Keratinocyte (primary cell): ENCODE measurements around the gene AMACR. TPM values are rescaled to one million over a fixed set of nuclear protein-coding genes. Genes with fewer than 3 reads are reported as not detected.

ENCODE experiments used
- DNase-seq: peaks from one replicate; pipeline ENCODE4 v3.0.0-alpha.2; 2011; ENCODE audit warnings: low read depth, missing footprints, low spot score
- FAIRE-seq: peaks from 2 replicates; lab custom pipeline; 2011; peaks lifted over from hg19 to GRCh38; lab: Jason Lieb, UNC
- H2AFZ ChIP-seq: 2 replicates; pipeline ENCODE4 v1.6.0; 2012; ENCODE audit warnings: low read length, control low read depth, inconsistent platforms; ENCODE audit not compliant: control insufficient read depth
- H3K27ac ChIP-seq: 2 replicates; pipeline ENCODE4 v1.5.1; 2011; ENCODE audit warnings: low read length; ENCODE audit not compliant: control insufficient read depth, insufficient read depth
- H3K27me3 ChIP-seq: 3 replicates; pipeline ENCODE4 v1.6.0; 2011; ENCODE audit warnings: low read length; ENCODE audit not compliant: control insufficient read depth, insufficient read depth; ENCODE audit errors: extremely low read depth
- H3K36me3 ChIP-seq, 2 experiments: 2 replicates in 1 of 2; 3 replicates in 1 of 2; pipeline ENCODE4 v1.5.1; 2011; ENCODE audit warnings: low read length in 2 of 2, mild to moderate bottlenecking in 1 of 2; ENCODE audit not compliant: control insufficient read depth in 2 of 2, insufficient read depth in 2 of 2; ENCODE audit errors: extremely low read depth in 1 of 2
- H3K4me1 ChIP-seq: 3 replicates; pipeline ENCODE4 v1.5.1; 2011; ENCODE audit warnings: low read length; ENCODE audit not compliant: control insufficient read depth, insufficient read depth; ENCODE audit errors: extremely low read depth
- H3K4me2 ChIP-seq: 3 replicates; pipeline ENCODE4 v1.6.0; 2011; ENCODE audit warnings: low read depth, low read length; ENCODE audit not compliant: control insufficient read depth, insufficient read depth; ENCODE audit errors: extremely low read depth
- H3K4me3 ChIP-seq, 3 experiments: fragments of 200-600 bp in 1 of 3; sonication (generic) in 1 of 3; 2 replicates in 2 of 3; 3 replicates in 1 of 3; pipeline ENCODE4 v1.5.1; 2011 to 2016; ENCODE audit warnings: low read length in 3 of 3, mild to moderate bottlenecking in 3 of 3, control low read depth in 2 of 3, inconsistent platforms in 1 of 3, low read depth in 1 of 3, mixed read lengths in 1 of 3, mixed run types in 1 of 3, moderate library complexity in 1 of 3; ENCODE audit not compliant: control insufficient read depth in 2 of 3, insufficient read depth in 2 of 3; ENCODE audit errors: extremely low read depth in 1 of 3
- H3K79me2 ChIP-seq: 2 replicates; pipeline ENCODE4 v1.6.0; 2012; ENCODE audit warnings: low read length; ENCODE audit not compliant: control insufficient read depth, insufficient read depth
- H3K9ac ChIP-seq: 3 replicates; pipeline ENCODE4 v1.6.0; 2011; ENCODE audit warnings: low read length; ENCODE audit not compliant: control insufficient read depth, insufficient read depth; ENCODE audit errors: extremely low read depth
- H3K9me1 ChIP-seq: 3 replicates; pipeline ENCODE4 v1.6.0; 2011; ENCODE audit warnings: low read length; ENCODE audit not compliant: control insufficient read depth, insufficient read depth; ENCODE audit errors: extremely low read depth
- H3K9me3 ChIP-seq: 2 replicates; pipeline ENCODE4 v1.5.1; 2012; ENCODE audit warnings: low read depth, low read length; ENCODE audit not compliant: control insufficient read depth
- H4K20me1 ChIP-seq: 3 replicates; pipeline ENCODE4 v1.6.0; 2011; ENCODE audit warnings: low read length; ENCODE audit not compliant: control insufficient read depth, insufficient read depth; ENCODE audit errors: extremely low read depth
- EZH2 ChIP-seq: IDR thresholded peaks from one replicate; pipeline ENCODE4 v1.6.1; 2012; ENCODE audit warnings: inconsistent platforms, mild to moderate bottlenecking, low read length, moderate library complexity
- dilution Hi-C: fragments of 300-500 bp; cut with MboI; formaldehyde crosslinking; loops from one replicate; pipeline ENCODE4 v1.7.0; 2020; ENCODE audit warnings: low sequenced_read_pairs; ENCODE audit not compliant: extremely low pct_ligation_motif_present
- polyA minus RNA-seq, 3 experiments: library from RNA; depleted of rRNA, polyadenylated mRNA; stranded (reverse); fragments of >200 nt; gene quantifications; 1 replicate in 1 of 3; 2 replicates in 1 of 3; 3 replicates in 1 of 3; pipeline ENCODE4 v1.2.3, GENCODE V29; 2011
- polyA plus RNA-seq, 5 experiments: library from polyadenylated mRNA; depleted of rRNA in 3 of 5; stranded (reverse) in 3 of 5; stranded (forward) in 1 of 5; unstranded in 1 of 5; fragments of >200 nt; gene quantifications; 1 replicate in 1 of 5; 2 replicates in 3 of 5; 3 replicates in 1 of 5; pipeline versions ENCODE4 v1.2.1 to v1.2.3, GENCODE V29; 2011 to 2012; ENCODE audit warnings: missing spikeins in 2 of 5, low read depth in 1 of 5, low replicate concordance in 1 of 5
- TF ChIP-seq, protein P1 (sequence below), 3 experiments: IDR thresholded peaks in 1 of 3; conservative IDR thresholded peaks in 1 of 3; optimal IDR thresholded peaks in 1 of 3; 2 replicates in 2 of 3; 3 replicates in 1 of 3; pipeline versions ENCODE3 to v1.5.1; 2011; ENCODE audit warnings: low read length in 3 of 3, mild to moderate bottlenecking in 3 of 3, moderate library complexity in 2 of 3, control low read depth in 1 of 3, inconsistent platforms in 1 of 3; ENCODE audit not compliant: insufficient read depth in 2 of 3; ENCODE audit errors: extremely low read depth in 1 of 3

AMACR gene
- 20.3 to 34.6 TPM (median 22.3 TPM) in 3 replicates for polyA plus RNA-seq
- 9.7 TPM for polyA plus RNA-seq (2011; ENCODE audit: low read depth)
- 19.6 and 25.0 TPM in 2 replicates for polyA plus RNA-seq (2011; cell fraction: cytosol; rRNA removed)
- 28.6 and 31.2 TPM in 2 replicates for polyA plus RNA-seq (2011; cell fraction: nucleus; rRNA removed)
- polyA plus RNA-seq (2012; ENCODE audit: low replicate concordance): 6.7 and 14.1 TPM in 2 replicates
- polyA minus RNA-seq: 1.0 to 22.3 TPM (median 7.9 TPM) in 3 replicates
- polyA minus RNA-seq (2011; cell fraction: cytosol; rRNA and poly(A)+ RNA removed): 11.3 TPM
- 7.9 and 19.9 TPM in 2 replicates for polyA minus RNA-seq (2011; cell fraction: nucleus; rRNA and poly(A)+ RNA removed)

- TF ChIP-seq EZH2: no peak
- TF ChIP-seq, protein P1, sequence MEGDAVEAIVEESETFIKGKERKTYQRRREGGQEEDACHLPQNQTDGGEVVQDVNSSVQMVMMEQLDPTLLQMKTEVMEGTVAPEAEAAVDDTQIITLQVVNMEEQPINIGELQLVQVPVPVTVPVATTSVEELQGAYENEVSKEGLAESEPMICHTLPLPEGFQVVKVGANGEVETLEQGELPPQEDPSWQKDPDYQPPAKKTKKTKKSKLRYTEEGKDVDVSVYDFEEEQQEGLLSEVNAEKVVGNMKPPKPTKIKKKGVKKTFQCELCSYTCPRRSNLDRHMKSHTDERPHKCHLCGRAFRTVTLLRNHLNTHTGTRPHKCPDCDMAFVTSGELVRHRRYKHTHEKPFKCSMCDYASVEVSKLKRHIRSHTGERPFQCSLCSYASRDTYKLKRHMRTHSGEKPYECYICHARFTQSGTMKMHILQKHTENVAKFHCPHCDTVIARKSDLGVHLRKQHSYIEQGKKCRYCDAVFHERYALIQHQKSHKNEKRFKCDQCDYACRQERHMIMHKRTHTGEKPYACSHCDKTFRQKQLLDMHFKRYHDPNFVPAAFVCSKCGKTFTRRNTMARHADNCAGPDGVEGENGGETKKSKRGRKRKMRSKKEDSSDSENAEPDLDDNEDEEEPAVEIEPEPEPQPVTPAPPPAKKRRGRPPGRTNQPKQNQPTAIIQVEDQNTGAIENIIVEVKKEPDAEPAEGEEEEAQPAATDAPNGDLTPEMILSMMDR (optimal IDR thresholded peaks at IDR 0.05 in 1 of 3, IDR thresholded peaks at IDR 0.05 in 1 of 3, conservative IDR thresholded peaks at IDR 0.05 in 1 of 3; ENCODE audit: extremely low read depth in 1 of 3, insufficient read depth in 2 of 3, low read length in 3 of 3): peak in 1 of 3 experiments; percentile 23
- Histone ChIP-seq H3K36me3 (peaks cover 0 to 5% of the 10 kb centered on the region in 2 experiments), H2AFZ (peak within 1 kb of the TSS; percentile 97), H4K20me1 (no peaks in the 10 kb centered on the region), H3K9me1 (no peaks in the 10 kb centered on the region), H3K4me2 (peak within 1 kb of the TSS; percentile 93), H3K79me2 (peaks cover 2% of the 10 kb centered on the region), H3K4me1 (peaks cover 26% of the 10 kb centered on the region), H3K9ac (peak within 1 kb of the TSS; percentile 89), H3K4me3 (peak within 1 kb of the TSS; percentile 52 to 98 (median 95)), H3K9me3 (no peaks in the 10 kb centered on the region), H3K27me3 (no peaks in the 10 kb centered on the region), H3K27ac (peak within 1 kb of the TSS; percentile 89)
- peak; percentile 35 for DNase-seq
- FAIRE-seq: no peak
- dilution Hi-C loops: no loop called here
Observed at GRCh38 chr5:34007621-34008600, at the start of gene AMACR. AMACR (minus strand) TSS chr5:34008050; CDS start chr5:34008019, 31 bp downstream.

DNA sequence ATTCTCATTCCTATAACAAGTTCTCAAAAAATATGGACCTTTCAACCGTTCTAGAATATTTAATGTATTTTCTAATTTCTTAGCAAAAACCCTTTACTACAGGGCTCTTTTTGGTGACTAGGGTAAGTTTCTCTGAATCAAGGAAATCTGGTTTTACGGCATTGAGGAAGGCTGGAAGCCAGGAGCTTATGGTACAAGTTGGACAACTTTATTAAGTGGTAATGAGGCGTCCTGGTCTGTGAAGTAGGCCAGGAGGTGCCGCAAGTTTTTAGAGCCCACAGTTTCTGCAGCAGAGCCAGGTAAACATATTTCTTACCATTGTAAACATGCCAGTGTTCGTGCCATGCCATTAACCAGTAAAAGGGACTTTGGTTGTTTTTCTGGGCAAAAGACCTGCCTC, 49.7 kb upstream of the AMACR start:
- no peak overlapping the region for H3K27ac ChIP-seq
- no peak overlapping the region for H3K4me3 ChIP-seq
- H2AFZ ChIP-seq: no peak overlapping the region
- H3K9ac ChIP-seq: no peak overlapping the region
- no peak overlapping the region for H3K4me2 ChIP-seq
- no peak for DNase-seq
- FAIRE-seq: no peak
- H3K27me3 ChIP-seq: no peaks in the 10 kb centered on the region
- TF ChIP-seq, protein P1 (optimal IDR thresholded peaks at IDR 0.05 in 1 of 3, IDR thresholded peaks at IDR 0.05 in 1 of 3, conservative IDR thresholded peaks at IDR 0.05 in 1 of 3; ENCODE audit: extremely low read depth in 1 of 3, insufficient read depth in 2 of 3, low read length in 3 of 3): no peak
- no peak for TF ChIP-seq EZH2
- no peaks in the 10 kb centered on the region for H4K20me1 ChIP-seq
- dilution Hi-C loops: no loop called here
- H3K79me2 ChIP-seq: no peaks in the 10 kb centered on the region
- no peaks in the 10 kb centered on the region for H3K36me3 ChIP-seq
- H3K4me1 ChIP-seq: peaks cover 22% of the 10 kb centered on the region
- H3K9me3 ChIP-seq: no peaks in the 10 kb centered on the region
- no peaks in the 10 kb centered on the region for H3K9me1 ChIP-seq
